ENCODE measurements around the gene TLR8.
"Not testable (repeated sequence)": the region's sequence is repeated elsewhere in the genome, so short reads cannot be mapped to it uniquely, and the experiment has no call there.

Gene TLR8

GRCh38 chrX:12899506-12899905, 6.9 kb upstream of the TLR8 start:
- no peak for DNase-seq

GRCh38 chrX:12901486-12901885, 4.9 kb upstream of the TLR8 start:
- peak; percentile 59 for DNase-seq

DNA sequence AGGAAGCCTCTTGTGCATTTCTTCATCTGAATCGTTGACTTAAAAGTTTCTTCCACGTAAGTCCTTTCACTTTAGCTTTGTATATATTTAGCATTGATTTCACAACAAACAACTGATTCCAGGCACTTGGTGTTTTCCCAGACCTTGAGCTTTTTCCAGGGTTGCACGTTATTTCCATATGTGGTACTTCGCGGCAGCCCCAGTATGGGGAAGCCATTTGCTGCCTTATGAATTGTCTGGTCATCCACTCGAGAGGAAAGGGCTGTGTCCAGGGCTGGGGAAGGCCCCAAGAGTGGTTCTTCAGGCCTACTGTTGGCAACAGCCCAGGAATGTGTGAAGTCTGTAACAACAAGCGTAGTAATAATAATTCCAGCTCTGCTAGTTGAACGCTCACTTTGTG, 2.8 kb upstream of the TLR8 start:
- no peak for DNase-seq

DNA sequence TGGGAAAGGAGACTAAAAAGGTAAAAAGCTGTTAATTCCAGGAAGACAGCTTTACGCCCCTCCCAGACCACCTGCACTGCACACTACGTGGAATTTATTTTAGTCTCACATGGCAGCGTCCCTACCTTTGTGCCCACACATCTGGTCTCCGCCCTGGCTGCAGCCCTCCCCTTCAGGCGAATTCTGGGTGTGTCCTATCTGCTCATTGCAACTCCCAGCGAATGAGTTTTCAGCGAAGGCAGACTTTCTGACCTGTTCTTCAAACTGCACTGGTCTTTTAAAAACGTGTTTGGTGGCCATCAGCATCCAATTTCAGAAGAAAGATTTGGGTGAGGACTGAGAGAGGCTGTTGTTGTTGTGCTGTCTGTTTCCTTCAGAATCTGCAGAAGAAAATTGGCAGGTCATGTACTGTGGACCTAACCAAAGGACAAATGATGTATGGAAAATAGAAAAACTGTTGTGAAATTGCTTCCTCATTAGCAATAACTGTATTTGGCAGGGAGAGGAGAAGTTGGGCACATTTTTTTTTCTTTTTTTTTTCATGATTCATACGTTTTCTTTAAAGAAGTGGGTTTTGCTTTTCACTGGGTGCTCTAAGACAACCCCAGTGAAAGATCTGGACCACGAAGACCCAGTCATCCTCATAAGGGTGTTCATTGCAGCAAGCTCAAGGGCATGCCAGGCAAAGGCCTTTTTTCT, 4.2 kb downstream of the TLR8 start:
- DNase-seq = no peak

DNA sequence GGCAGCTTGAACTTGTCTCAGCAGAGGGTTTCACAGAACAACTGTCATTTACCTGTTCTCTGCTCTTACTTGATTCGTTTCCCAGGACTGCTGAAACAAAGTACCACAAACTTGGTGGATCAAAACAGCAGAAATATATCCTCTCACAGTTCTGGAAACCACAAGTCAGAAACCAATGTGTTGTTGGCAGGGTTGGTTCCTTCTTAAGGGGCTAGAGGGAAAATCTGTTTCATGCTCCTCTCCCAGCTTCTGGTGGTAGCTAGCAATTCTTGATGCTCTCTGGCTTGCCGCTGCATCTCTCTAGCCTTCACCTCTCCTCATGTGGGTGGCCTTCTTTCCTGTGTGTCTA, 4.7 kb downstream of the TLR8 start:
- no peak for DNase-seq

GRCh38 chrX:12912791-12913482, 6.5 kb downstream of the TLR8 start:
- no peak for DNase-seq

DNA sequence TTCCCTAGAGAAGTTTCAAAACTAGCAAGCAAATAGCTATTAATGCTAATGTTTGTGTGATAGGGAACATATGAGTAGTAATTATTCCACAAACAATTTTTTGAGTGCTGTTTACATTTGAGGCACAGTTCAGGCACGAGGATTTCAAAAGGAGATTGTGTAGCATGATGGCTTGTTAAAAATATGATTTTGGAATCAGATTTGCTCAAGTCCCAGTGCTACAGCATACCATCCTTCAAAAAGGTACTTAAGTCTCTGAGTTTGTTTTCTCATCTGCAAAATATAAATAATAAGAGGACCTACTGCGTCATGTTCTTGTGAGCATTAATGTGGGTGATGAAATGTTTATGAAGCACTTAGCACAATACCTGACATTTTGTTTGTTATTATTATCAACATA, 11.3 kb downstream of the TLR8 start:
- no peak for DNase-seq

DNA sequence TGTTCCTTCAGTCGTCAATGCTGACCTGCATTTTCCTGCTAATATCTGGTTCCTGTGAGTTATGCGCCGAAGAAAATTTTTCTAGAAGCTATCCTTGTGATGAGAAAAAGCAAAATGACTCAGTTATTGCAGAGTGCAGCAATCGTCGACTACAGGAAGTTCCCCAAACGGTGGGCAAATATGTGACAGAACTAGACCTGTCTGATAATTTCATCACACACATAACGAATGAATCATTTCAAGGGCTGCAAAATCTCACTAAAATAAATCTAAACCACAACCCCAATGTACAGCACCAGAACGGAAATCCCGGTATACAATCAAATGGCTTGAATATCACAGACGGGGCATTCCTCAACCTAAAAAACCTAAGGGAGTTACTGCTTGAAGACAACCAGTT, 12.6 kb downstream of the TLR8 start:
- no peak for DNase-seq

- no peak for DNase-seq
These were observed 13.2 kb downstream of the TLR8 start for GRCh38 chrX:12919620-12920019.

- no peak for DNase-seq
These were observed 14.6 kb downstream of the TLR8 start for GRCh38 chrX:12920990-12921389.

GRCh38 chrX:12921886-12922598, 15.6 kb downstream of the TLR8 start:
- DNase-seq = no peak

GRCh38 chrX:12922599-12922919, 16.1 kb downstream of the TLR8 start:
- no peak for DNase-seq

DNA sequence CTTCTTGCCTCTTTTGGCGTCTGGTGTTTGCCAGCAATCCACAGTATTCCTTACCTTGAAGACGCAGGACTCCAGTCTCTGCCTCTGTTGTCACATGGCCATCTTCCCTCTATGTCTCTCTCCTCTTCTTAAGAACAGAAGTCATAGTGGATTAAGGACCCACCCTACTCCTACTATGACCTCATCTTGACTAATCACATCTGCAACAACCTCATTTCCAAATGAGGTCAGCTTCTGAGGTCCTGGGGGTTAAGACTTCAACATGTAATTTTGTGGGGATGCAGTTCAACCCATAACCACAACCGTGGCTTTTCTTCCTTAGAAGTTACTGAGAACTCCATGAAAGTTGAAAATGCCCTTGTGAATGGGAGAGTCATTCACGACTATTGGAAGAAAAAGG, 23.3 kb downstream of the TLR8 start:
- no peak for DNase-seq

- no peak for DNase-seq
These were observed 23.7 kb downstream of the TLR8 start for GRCh38 chrX:12930150-12930549.

GRCh38 chrX:12932244-12932643, 25.8 kb downstream of the TLR8 start:
- DNase-seq = no peak

DNA sequence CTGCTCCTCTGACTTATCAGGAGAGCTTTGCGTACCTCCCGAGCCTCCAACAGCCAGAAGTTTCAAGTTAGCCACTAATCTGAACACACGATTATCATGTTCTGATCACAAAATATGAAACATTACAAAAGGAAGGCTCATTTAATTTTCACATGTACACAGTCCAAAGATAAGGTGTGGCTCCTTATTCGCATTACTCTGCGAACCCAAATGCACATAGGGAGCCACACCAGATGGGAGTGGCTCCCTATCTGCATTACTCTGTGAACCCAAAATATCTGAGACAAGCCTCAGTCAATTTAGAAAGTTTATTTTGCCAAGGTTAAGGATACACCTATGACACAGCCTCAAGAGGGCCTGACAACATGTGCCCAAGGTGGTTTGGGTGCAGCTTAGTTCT, 28.4 kb downstream of the TLR8 start:
- no peak for DNase-seq

- no peak for DNase-seq
These were observed 30.5 kb downstream of the TLR8 start for GRCh38 chrX:12936947-12937346.

- not testable (repeated sequence) for DNase-seq
These were observed 34.1 kb downstream of the TLR8 start for GRCh38 chrX:12940471-12940870.

- not testable (repeated sequence) for DNase-seq
These were observed 37.2 kb downstream of the TLR8 start for GRCh38 chrX:12943592-12943991.

DNA sequence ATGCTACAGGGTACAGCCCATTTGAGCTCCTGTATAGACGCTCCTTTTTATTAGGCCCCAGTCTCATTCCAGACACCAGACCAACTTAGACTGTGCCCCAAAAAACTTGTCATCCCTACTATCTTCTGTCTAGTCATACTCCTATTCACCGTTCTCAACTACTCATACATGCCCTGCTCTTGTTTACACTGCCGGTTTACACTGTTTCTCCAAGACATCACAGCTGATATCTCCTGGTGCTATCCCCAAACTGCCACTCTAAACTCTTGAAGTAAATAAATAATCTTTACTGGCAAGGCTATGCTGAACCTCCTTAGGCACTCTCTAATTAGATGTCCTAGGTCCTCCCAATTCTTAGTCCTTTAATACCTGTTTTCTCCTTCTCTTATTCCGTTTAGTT, 38.0 kb downstream of the TLR8 start:
- DNase-seq = not testable (repeated sequence)

GRCh38 chrX:12945494-12945893, 39.1 kb downstream of the TLR8 start:
- DNase-seq = no peak

DNA sequence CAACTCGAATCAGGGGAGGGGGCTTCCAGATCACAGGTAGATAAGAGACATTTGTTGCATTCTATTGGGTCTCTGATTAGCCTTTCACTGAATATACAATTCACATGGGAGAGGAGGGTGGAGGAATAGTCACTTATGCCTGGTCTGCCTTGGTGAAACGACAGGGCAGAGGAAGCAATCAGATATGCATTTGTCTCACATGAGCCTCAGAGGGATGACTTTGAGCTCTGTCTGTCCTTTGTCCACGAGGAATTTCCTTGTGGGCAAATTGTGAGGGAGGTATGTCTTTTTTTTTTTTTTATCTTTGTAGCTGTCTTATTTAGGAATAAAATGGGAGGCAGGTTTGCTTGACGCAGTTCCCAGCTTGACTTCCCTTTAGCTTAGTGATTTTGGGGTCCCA, 40.0 kb downstream of the TLR8 start:
- no peak for DNase-seq

DNA sequence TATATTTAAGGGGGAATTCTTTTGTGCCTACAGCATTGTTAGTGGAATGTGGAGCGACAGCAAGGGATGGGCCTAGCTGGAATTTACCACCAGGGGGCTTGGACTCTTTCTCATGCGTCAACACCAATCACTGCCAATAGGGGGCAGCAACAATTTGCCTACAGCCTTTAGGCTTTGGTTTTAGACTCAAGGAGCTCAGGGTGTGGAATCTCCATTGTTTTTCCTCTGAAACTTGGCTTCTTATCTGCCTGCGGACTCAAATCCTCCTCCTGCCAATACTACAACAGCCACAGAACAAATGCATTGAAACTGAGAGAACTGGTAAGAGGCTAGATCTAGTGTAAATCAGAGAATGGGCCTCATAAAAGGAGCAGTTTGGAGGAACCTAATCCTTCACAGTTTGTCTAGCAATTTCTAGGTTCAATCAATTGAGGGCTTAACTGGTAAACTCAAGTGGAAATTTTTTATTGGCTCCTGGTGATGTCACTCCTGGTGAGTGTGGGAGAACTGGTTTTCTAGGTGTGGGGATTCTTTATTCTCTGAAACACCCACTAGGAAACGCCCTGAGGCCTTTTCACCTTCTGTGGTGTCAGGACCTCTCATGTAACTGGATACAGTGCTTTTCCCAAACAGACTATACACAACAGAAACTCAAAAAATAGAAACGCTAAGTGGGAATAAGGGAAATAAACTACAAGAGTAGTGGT, 40.6 kb downstream of the TLR8 start:
- DNase-seq = peak; percentile 62

All from stimulated activated CD4-positive, alpha-beta T cell treated with anti-CD3 and anti-CD28 coated beads, Interleukin-12 subunit alpha, Interleukin-12 subunit beta, amount 100 ng/mL, for 4 hours (primary cell).